Glomerular endothelial cell (primary cell): ENCODE measurements around the gene TPCN1. TPM values are rescaled to one million over a fixed set of nuclear protein-coding genes. Genes with fewer than 3 reads are reported as not detected.

ENCODE experiments used
- DNase-seq: peaks from one replicate; pipeline ENCODE4 v3.0.0-alpha.2; 2011; ENCODE audit warnings: low read depth, low spot score; ENCODE audit errors: extremely low read depth
- total RNA-seq: library from RNA; depleted of rRNA; stranded (reverse); fragments of >200 nt; gene quantifications from 2 replicates; pipeline ENCODE4 v1.2.3, GENCODE V29; 2015

Gene TPCN1
- total RNA-seq, 1 donor from 2014 or later, result 28.1 TPM

DNA sequence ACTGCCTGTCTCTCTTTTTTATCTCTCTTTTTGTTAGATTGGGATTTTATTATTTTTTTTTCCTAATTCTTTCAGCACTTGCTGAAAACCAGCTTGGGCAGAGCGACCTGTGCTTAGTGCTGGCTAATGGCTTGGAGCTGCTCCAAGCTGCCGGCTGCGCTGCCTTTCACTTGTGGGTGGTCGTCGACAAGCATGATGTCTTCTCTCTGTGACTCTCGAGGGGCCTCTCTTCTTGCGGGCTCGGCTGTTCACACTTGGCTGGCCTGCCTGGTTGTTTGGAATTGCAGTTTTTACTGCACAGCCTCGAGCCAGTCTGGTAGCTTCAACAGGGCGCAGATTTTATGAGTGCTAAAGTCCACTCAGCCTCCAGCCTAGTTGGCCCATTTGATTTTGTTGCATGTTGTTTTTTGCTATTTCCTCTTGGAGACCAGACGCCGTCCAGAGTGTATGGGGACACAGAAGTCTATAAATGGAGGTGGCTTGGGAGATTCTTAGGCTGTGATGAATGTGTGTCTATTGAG is 18.6 kb downstream of the TPCN1 start:
- no peak for DNase-seq

DNA sequence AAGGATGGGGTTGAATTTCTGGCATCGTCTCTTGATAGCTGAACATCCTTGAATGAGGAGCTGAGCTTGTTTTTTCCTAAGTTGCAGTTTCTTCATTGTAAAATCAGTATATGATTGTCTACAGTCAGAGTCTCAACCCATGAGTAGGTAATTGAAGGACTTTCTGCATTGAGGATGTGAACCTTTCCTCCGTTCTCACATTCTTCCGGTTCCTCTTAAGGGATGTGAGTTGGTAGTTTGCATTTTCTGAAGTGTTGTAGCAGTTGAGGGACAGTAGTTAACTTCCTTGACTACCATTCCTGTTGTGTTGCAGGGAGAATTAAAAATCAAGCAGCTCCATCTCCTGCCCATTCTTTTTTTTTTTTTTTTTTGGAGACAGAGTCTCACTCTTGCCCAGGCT is 19.1 kb downstream of the TPCN1 start:
- no peak for DNase-seq

DNA sequence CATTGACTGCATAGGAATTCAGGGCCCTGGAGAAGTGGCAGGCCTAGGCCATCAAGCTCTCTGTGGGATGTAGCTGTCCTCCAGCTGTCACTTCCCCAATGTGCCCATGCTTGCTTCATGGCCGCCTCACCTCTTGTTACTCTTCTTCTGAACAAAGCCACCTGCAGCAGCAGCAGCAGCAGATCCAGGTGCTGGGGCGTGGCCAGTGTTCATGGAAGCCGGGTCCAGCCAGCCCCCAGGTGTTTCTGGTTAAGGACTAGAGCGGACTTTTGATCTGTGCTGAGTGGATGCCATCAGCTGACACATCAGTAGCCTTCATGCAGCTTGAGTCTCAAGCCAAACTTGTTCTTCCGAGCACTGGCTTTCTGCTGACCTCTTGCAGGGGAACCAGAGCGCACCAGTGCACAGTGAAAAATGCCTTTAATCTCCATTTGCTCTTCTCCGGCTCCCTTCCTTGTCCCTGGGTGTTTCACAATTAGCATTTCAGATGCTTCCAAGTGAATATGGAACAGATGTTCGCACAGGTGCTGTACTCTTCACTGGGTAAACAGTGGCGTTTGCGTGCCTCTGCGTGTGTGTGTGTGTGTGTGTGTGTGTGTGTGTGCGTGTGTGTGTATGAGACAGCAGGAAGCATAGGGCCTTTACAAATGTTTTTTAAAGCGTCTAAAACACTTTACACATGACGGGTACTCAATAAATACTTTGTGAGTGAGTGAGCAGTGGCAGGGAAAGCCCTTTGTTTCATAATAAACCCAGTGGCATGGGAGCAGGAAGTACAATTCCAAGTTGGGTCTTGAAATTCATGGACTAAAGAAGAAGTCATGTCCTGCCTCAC is 20.1 kb downstream of the TPCN1 start:
- DNase-seq, result no peak

DNA sequence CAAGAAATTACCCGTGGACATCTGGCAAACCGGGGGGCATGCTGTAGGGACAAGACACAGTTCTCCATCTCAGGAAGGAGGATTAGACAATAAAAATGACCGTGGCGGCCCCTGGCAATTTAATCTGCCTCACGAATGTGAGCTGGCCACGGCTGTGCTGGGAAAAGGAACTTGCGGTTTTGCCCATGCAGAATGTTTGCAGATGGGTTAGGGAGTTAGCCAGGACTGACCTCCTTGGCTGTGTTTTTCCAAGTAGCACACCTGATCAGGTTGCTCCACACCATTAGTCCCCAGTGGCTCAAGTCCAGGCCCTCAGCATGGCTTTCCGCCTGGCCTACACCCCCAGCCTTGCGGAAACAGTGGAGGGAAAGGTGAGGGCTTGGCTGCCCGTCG is 20.8 kb downstream of the TPCN1 start:
- DNase-seq, result no peak

DNA sequence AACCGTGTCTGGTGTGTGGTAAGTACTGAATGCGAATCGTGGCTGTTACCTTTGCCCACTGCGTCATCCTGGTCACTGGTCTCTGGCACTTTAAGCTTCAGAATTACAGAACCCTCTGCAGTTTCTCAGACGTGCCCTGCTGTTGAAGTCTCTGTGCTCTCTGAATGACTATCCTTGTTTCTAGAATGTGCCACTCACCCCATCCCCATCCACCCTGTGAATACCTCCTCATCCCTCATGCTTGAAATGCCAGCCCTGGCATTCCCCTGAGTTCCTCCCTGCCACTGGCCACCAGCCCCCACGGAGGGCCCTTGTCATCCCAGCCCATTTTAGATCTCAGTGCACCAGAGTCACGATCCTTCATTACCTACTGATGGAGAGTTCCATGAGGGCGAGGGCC is 21.3 kb downstream of the TPCN1 start:
- no peak for DNase-seq

DNA sequence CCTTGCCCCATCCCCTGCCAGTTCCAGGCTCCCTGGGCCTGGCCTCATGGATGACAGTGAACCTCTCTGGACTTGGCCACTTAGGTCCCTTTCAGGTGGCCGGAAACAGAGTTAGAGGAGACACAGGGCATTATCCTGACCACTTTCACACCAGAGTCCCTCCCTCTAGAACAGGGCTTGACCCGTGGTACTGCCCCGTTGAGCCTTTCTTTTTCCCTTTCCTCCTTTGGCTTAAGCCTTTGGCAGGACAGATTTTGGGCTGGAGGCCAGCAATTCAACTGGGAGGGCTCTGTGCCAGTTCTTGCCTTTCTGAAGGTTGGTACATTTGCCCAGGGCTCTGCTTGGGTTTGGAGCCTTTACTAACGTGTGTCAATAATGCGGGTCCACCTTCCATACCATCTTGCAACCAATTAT is 22.8 kb downstream of the TPCN1 start:
- DNase-seq, result no peak

DNA sequence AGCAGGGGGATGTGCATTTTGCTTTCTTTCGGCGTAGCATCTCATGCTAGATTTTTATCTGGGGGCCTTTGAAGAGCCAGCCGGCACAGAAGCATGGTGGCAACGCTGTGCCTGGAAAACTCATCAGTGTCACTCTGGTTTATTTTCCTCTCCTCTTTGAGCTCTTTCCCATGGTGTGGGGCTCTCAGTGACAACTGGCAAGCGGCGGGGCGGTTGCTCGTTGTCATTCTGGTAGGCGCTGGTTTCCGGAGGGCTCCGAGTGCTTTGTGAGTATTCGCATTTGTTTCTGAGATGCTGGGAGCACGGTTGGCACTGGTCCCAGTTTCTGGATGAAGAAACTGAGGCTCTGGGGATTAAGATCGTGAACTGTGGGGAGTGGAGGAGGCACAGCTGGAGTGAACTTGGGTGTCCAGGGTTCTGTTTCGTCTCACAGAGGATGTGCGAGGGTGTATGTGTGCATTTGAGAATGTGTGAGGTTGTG is 23.3 kb downstream of the TPCN1 start:
- no peak for DNase-seq

DNA sequence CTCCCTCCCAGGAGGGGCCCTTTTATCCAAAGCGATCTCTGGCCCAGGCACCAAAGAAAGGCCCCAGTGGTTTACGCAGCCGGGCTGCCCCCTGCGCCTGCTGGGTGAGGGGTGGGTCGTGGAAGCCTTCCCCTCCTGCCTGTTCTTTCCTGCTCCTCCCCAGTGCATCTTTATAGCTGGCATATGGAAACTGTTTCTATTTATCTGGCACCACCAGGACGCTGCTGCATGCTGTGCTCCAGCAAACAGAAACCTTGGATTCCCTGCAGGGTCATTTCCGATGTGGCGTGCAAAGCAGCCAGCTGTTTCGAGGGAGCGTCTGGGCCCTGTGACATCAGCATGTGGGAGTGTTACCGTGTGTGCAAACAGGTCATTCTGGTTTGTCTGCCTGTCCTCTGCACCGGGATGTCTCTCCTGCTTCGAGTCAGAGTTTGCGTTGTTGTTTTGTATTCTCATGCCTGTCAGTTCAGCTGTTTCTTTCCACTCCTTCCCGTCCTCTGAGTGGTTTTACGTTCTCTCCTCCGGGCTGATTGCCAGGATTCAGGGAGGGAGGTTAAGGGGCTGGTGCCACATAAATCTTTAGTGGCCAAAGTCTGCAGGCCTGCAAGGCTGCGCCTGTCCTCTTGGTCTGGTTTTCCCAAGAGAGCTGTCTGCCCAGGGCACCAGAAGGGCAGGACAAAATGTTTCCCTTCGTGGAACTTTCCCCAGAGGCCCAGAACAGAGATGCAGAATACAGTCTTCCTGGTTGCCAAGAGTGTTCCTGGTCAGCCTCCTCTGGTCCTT is 24.6 kb downstream of the TPCN1 start:
- no peak for DNase-seq

DNA sequence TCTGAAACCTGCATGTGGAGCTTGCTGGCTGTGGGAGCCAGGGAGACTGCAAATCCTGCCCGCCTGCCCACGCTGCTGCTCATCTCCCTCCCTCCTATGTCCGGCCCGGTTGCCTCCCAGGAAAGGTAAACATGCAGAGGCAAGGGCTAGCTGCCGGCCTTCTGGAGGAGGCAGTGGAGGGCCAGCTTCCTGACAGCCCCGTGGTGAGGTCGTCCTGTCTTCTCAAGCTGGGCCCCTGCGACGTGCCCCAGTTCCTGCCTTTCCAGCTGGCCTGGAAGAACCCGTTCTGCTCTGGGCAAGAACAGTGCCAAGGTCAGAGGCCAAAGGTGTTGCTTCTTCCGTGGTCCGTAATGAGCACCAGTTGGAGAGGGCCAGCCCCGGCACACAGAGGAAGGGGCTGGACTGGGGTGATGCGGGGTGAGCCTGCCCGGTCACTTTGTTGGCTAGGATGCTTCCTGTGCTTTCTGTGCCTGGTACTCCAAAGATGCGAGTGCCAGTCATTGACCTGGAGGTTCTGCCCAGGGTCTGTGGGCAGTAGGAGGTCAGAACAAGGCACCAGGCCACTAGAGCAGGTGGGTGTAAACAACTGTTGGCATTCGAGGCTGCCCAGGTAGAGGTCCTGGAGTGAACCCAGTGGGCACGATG is 25.3 kb downstream of the TPCN1 start:
- no peak for DNase-seq

DNA sequence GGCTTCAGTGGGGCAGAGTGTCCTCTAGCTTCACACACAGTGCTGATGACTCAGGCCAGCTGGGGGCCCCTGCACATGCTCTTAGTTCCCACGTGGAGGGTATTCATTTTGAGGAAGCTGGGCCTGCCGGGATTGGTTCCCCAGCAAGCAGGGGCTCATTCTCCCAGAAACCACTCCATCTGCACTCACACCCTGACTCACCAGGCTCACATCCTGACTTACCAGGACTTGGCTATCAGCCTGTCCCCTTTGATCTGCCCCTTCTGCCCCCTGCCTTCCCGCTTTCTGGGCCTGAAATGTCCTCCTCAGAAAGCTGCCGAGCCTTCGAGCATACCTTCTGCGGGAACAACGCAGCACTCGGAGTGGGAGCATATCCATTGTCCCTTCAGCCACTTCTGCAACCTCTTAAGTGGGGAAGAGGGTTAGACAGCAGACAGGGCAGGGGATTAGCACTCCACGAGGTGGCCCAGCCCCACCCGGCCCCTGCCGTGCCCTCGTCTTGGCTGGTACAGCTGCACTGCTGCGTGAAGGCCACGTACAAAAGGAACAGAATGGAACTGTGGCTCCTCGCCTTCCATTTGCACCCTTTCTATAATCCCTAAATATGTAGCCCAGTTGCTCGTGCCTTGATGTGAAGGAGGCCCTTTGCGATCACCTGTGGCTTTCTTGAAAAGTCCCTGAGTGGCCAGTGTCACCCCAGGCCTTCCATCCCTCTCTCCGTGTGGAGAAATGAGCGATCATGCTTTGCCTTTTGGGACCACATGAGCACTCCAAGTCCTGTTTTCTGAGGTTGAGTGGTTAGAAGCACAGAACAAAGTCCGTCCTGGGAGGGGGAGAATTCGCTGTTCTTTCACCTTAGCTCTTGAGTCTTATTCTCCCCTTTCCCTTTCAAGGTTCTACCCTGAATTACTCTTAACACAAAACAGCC is 26.1 kb downstream of the TPCN1 start:
- DNase-seq, result no peak

DNA sequence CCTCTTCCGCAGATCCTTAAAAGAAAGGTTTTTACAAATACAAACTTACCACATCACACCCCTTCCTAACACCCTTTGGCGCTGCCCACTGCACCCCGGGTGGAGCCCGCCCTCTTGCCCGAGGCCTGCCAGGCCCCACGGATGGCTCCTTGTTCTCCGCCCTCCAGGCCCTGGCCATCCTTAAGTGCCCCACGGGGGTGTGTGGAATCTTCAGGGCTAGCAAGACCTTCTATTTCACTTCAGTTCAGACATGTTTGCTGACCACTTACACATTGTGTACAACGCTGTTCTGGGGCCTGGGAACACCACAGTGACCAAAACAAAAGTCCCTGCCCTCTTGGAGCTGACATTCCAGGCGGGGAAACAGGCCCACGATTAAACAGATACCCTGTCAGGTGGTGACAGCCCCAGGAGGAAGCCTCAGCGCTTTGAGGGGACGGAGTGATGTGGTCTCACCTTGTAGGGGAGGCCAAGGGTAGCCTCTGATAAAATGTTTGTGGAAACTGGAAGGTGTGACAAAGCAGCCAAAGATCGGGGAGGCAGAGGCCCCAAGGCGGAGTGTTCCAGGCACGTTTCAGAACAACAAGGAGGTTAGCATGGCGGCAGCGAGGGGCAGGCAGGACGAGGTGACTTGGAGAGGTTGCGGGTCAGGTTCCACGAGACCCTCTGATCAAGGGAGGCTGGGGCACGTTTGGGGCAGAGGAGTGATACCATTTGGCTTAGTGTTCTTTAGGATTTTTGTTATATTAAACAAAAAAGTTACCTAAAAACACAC is 27.0 kb downstream of the TPCN1 start:
- no peak for DNase-seq

DNA sequence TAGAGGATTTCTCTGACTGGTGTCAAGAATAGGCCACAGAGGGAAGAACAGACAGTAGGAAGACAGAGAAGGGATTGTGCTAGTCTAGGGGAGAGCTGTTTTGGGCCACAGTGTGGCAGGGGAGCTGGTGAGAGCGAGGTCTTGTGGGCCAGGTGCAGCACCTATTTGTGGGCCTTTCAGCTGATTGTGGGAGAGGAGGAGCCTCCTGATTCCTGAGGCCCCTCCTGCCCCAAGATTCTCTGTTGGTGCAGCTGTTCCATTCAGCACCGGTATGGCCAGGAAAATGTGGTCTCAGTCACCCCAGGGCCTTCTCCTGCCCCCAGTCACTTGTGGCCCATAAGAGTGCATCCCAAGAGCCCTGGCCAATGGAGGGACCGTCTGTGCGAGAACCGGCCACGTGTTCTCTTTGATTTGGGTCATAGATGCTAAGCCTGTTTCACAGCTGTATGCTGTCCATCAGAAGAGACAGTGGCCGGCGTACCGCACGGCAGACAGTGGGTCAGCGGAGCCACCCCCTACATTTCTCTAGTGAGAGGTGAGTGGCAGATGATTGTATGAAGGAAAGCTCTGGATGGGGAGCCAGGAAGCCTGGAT is 27.7 kb downstream of the TPCN1 start:
- no peak for DNase-seq

DNA sequence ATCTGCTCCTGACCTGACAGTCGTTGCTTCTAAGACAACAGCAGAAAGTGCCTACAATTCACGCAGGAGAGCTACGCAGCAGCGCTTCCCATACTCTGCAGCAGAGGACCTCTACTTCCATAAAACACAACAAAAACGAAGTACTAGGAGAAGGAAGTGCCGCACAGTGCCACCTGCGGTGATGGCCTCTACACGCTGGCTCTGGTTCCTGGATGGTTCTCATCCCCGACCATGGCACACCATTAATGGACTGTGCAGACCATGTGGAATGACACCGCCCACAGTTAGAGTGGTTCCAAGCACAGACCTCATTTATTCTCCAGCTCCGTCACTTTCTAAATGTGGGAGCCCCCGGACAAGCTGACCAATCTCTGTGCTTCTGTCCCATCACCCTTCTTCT is 28.3 kb downstream of the TPCN1 start:
- no peak for DNase-seq

DNA sequence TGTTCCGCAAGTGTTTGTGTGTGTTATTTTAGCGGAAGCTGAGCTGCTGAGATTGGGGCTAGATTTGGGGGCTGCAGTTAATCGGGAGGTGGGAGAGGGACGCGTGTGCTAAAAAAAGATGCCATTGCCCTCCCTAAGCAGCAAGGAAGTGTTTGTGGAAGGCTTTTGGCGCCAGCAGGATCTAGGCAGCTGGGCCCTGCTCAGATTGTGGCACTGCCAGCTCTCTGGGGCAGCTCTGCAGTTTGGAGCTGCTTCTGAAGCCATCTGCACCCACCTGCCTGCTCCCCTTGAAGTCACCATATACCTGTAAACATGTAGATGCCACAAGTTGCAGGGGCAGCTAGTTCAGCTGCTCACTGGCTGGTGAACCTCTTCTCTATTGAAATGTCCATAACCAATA is 28.8 kb downstream of the TPCN1 start:
- no peak for DNase-seq

DNA sequence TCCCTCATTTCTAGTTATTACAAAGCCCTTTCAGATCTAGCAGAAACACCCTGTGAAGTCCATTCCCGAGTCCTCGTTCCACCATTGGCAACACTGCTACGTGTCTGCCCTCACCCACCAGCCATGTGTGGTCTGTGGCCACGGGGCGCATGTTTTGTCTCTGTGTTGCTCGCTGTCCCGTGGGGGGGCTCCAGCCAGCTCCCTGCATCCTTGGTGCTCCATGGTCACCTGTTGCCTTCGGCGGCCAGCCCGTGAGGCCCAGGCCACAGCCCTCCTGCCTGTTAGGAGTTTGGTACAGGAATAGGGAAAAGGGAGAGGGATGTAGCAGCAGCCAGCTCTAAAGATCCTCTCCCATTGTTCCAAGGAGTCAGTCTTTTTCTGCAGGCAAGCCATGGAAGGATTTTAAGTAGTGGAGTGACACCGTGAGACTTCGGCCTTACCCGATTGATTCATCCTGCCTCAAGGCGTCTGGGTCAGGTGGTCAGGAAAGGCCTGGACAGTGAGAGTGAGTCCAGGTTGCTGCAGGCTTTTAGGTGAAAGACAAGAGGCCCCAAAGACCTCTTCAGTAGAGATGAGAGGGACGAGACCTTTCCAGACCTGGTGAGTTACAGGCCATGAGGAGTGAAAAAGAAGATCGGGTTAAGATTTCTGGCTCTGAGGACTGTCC is 30.3 kb downstream of the TPCN1 start:
- no peak for DNase-seq

DNA sequence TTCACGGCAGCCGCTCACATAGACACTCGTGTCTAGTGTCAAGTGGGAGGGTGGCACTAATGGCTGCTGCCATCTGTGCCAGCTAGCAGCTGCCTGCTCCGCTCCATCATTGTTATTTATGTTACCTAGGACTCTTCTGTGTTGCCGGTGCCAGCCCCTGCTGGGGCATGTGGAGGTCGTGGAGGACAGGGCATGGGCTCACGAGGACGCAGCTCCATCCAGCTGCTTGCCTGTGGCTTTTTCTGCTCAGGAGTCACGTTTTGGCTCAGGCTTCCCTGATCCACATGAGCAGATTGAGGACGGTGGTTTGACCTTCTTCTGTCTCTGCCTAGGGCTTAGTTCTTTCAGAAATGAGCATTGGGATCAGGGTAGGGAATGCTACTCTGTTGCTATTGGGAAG is 31.2 kb downstream of the TPCN1 start:
- no peak for DNase-seq

DNA sequence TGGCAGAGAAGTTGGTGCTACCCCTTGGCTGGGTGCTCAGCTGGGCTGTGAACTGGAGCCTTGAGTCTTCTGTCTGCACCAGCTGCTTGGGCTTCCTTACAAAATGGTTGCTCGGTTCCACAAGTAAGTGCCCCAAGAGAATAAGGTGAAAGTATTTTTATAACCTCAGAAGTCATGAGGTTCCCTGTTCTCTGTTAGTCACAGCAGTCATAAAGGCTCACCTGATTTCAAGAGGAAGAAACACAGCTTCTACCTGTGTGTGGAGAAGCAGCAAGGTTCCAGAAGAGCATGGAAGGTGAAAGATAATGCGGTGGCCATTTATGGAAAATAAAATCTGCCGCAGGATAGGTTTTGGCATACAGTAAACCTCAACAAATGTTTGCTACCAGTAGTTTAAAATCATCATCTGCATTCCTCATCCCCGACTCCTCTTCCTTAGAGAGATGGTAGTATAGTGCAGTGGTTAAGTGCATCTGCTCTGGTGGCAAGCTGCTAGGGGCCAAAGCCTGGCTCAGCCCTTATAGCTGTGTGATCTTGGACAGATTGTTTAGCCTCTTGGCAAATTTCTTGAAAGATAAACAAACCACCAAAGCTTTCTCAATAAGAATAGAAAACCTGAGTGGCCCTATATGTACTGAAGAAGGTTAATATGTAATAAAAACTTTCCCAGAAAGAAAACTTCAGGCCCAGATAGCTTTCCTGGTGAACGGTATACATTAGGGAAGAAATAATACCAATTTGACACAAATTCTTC is 32.4 kb downstream of the TPCN1 start:
- DNase-seq, result no peak

DNA sequence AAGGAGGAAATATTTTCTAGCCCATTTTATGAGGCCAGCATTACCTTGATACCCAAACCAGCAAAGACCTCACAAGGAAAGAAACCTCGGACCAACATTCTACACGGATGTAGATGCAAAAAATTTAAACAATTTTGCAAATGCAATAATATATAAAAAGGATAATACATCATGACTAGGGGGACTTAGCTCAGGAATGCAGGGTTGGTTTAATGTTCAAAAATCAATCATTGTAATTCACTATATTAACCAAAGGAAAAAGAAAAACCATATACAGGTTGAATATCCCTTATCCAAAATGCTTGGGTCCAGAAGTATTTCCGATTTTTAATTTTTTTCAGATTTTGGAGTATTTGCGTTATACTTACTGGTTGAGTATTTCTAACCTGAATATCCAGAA is 33.0 kb downstream of the TPCN1 start:
- DNase-seq, result no peak
